ENCODE data around the gene LMOD2. TPM values are rescaled to one million over a fixed set of nuclear protein-coding genes. Genes with fewer than 3 reads are reported as not detected.

Gene LMOD2
- total and polyA plus RNA-seq, 9 of the 15 experiments (the other 6 are each of a cell fraction or from before 2014, with no cell fraction given): 0.04 TPM; not detected in 8

DNA sequence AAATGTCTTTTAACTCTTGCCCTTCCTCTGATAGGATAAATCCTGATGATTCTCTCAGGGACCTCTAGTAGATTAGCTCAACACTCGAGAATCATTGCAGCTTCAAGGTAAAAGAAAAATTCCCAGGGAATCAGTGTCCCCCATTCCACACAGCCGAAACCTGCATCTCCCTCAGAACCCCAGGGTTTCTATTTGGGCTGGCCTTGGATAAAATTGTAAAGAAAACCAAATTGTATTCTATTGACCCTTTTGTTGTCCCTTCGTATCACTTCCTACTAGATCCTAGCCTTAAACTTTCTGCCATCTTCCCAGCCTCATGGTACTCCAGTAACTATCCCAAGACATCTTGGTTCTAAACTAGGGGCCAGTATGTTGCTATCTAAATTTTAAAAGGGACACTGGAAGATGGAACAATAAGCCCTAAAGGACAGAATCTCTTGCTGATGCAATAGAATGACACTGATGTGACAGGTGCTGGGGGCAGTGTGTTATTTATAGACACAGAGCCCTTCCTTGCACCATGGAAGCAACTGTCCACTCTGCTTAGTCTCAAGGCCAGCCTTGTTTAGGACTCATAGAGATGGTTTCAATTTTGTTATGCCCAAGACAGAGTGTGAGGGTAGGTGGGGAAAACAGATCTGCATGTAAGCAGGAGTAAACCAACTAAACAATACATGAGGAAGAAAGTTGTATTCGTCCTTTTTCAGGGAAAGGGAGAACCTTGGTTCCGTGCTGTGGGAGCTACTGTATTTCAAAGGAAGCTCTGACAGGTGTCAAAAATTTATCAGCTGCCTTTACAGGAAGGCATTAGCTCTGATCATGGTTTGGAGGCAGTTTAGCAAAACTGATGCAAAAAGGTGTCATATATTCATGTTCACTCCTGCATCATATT, 46.4 kb upstream of the LMOD2 start (continued):
- TF ChIP-seq, protein P1, sequence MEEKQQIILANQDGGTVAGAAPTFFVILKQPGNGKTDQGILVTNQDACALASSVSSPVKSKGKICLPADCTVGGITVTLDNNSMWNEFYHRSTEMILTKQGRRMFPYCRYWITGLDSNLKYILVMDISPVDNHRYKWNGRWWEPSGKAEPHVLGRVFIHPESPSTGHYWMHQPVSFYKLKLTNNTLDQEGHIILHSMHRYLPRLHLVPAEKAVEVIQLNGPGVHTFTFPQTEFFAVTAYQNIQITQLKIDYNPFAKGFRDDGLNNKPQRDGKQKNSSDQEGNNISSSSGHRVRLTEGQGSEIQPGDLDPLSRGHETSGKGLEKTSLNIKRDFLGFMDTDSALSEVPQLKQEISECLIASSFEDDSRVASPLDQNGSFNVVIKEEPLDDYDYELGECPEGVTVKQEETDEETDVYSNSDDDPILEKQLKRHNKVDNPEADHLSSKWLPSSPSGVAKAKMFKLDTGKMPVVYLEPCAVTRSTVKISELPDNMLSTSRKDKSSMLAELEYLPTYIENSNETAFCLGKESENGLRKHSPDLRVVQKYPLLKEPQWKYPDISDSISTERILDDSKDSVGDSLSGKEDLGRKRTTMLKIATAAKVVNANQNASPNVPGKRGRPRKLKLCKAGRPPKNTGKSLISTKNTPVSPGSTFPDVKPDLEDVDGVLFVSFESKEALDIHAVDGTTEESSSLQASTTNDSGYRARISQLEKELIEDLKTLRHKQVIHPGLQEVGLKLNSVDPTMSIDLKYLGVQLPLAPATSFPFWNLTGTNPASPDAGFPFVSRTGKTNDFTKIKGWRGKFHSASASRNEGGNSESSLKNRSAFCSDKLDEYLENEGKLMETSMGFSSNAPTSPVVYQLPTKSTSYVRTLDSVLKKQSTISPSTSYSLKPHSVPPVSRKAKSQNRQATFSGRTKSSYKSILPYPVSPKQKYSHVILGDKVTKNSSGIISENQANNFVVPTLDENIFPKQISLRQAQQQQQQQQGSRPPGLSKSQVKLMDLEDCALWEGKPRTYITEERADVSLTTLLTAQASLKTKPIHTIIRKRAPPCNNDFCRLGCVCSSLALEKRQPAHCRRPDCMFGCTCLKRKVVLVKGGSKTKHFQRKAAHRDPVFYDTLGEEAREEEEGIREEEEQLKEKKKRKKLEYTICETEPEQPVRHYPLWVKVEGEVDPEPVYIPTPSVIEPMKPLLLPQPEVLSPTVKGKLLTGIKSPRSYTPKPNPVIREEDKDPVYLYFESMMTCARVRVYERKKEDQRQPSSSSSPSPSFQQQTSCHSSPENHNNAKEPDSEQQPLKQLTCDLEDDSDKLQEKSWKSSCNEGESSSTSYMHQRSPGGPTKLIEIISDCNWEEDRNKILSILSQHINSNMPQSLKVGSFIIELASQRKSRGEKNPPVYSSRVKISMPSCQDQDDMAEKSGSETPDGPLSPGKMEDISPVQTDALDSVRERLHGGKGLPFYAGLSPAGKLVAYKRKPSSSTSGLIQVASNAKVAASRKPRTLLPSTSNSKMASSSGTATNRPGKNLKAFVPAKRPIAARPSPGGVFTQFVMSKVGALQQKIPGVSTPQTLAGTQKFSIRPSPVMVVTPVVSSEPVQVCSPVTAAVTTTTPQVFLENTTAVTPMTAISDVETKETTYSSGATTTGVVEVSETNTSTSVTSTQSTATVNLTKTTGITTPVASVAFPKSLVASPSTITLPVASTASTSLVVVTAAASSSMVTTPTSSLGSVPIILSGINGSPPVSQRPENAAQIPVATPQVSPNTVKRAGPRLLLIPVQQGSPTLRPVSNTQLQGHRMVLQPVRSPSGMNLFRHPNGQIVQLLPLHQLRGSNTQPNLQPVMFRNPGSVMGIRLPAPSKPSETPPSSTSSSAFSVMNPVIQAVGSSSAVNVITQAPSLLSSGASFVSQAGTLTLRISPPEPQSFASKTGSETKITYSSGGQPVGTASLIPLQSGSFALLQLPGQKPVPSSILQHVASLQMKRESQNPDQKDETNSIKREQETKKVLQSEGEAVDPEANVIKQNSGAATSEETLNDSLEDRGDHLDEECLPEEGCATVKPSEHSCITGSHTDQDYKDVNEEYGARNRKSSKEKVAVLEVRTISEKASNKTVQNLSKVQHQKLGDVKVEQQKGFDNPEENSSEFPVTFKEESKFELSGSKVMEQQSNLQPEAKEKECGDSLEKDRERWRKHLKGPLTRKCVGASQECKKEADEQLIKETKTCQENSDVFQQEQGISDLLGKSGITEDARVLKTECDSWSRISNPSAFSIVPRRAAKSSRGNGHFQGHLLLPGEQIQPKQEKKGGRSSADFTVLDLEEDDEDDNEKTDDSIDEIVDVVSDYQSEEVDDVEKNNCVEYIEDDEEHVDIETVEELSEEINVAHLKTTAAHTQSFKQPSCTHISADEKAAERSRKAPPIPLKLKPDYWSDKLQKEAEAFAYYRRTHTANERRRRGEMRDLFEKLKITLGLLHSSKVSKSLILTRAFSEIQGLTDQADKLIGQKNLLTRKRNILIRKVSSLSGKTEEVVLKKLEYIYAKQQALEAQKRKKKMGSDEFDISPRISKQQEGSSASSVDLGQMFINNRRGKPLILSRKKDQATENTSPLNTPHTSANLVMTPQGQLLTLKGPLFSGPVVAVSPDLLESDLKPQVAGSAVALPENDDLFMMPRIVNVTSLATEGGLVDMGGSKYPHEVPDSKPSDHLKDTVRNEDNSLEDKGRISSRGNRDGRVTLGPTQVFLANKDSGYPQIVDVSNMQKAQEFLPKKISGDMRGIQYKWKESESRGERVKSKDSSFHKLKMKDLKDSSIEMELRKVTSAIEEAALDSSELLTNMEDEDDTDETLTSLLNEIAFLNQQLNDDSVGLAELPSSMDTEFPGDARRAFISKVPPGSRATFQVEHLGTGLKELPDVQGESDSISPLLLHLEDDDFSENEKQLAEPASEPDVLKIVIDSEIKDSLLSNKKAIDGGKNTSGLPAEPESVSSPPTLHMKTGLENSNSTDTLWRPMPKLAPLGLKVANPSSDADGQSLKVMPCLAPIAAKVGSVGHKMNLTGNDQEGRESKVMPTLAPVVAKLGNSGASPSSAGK (IDR thresholded peaks at IDR 0.05): peak; percentile 70
- TF ChIP-seq, protein P2, sequence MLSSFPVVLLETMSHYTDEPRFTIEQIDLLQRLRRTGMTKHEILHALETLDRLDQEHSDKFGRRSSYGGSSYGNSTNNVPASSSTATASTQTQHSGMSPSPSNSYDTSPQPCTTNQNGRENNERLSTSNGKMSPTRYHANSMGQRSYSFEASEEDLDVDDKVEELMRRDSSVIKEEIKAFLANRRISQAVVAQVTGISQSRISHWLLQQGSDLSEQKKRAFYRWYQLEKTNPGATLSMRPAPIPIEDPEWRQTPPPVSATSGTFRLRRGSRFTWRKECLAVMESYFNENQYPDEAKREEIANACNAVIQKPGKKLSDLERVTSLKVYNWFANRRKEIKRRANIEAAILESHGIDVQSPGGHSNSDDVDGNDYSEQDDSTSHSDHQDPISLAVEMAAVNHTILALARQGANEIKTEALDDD (IDR thresholded peaks at IDR 0.05): 0 out of 2 replicates have a peak, but pooled peaks have one; percentile 16
- no peak for TF ChIP-seq NR2C2 (CRISPR knock-in tag; IDR thresholded peaks at IDR 0.05)
- peak; percentile 65; the same call in 1 of the 2 replicates for TF ChIP-seq NR2C2 (tag; IDR thresholded peaks at IDR 0.05)
- no peak for TF ChIP-seq TCF3 (CRISPR knock-in tag; IDR thresholded peaks at IDR 0.05)
- TF ChIP-seq ARID3B (CRISPR knock-in tag; IDR thresholded peaks at IDR 0.05; ENCODE audit: borderline replicate concordance): 0 out of 2 replicates have a peak, but pooled peaks have one; percentile 2
- TF ChIP-seq RBM22 (IDR thresholded peaks at IDR 0.05; ENCODE audit: low read depth, low read length, poor library complexity, severe bottlenecking): no peak
- TF ChIP-seq, protein P3, sequence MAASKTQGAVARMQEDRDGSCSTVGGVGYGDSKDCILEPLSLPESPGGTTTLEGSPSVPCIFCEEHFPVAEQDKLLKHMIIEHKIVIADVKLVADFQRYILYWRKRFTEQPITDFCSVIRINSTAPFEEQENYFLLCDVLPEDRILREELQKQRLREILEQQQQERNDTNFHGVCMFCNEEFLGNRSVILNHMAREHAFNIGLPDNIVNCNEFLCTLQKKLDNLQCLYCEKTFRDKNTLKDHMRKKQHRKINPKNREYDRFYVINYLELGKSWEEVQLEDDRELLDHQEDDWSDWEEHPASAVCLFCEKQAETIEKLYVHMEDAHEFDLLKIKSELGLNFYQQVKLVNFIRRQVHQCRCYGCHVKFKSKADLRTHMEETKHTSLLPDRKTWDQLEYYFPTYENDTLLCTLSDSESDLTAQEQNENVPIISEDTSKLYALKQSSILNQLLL (CRISPR knock-in tag; IDR thresholded peaks at IDR 0.05; ENCODE audit: borderline replicate concordance): no peak
